ENCODE data around the gene CGREF1. TPM values are rescaled to one million over a fixed set of nuclear protein-coding genes. Genes with fewer than 3 reads are reported as not detected.

Gene CGREF1
- total RNA-seq, 3 donors from 2014 or later: 0.41 to 1.9 (median 1.5) TPM

- ATAC-seq: no peak
- Histone ChIP-seq H3K36me3 (ENCODE audit: low read depth) (no peaks in the 10 kb centered on the region), H3K4me3 (no peak overlapping the region), H3K9me3 (no peaks in the 10 kb centered on the region), H3K4me1 (ENCODE audit: low read depth) (peaks cover 15% of the 10 kb centered on the region)
- TF ChIP-seq, protein P1, sequence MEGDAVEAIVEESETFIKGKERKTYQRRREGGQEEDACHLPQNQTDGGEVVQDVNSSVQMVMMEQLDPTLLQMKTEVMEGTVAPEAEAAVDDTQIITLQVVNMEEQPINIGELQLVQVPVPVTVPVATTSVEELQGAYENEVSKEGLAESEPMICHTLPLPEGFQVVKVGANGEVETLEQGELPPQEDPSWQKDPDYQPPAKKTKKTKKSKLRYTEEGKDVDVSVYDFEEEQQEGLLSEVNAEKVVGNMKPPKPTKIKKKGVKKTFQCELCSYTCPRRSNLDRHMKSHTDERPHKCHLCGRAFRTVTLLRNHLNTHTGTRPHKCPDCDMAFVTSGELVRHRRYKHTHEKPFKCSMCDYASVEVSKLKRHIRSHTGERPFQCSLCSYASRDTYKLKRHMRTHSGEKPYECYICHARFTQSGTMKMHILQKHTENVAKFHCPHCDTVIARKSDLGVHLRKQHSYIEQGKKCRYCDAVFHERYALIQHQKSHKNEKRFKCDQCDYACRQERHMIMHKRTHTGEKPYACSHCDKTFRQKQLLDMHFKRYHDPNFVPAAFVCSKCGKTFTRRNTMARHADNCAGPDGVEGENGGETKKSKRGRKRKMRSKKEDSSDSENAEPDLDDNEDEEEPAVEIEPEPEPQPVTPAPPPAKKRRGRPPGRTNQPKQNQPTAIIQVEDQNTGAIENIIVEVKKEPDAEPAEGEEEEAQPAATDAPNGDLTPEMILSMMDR (IDR thresholded peaks at IDR 0.05): no peak
- intact Hi-C loops (cut with DNase I, micrococcal nuclease): no loop called here
- peak in 1 of 3 donors; percentile 17 for DNase-seq
Observed at GRCh38 chr2:27053321-27053720, 65.6 kb downstream of the CGREF1 start.

DNA sequence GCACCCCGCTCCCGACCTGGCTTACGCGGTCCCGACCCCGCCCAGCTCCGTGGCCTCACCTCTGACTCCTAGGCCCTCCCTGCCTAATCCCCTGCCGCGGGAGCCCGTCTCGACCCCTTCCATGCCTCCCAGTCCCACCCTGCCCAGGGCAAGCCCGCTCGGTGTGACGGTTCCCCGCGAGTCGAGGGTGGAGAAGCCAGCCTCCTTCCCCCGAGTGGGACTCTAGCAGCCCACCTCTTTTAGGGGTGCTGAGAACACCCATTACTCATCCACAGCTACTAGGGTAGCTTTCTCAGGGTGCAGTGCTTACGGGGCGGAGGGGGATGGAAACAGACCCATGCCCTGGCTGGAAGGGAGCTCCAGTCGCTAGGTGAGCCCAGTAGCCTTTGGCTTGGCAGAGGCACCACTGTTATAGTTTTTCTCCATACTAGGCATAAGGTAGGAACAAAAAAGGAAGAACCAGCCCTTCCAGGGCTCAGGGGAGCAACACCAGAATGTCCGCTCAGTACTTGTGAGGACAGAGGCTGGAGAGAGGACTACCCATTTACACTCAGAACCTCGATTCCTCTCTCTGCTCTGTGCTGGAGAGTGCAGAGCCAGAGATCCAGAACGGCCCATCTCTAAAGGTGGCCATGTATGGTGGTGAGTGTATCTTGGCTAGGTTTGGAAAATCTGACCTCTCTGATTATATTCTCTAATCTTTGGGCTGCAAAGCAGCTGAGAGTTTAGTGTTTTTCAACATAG lies 66.9 kb downstream of the CGREF1 start:
- no peaks in the 10 kb centered on the region for H3K9me3 ChIP-seq
- no peaks in the 10 kb centered on the region for H3K36me3 ChIP-seq (ENCODE audit: low read depth)
- no peak for ATAC-seq
- intact Hi-C loops (cut with DNase I, micrococcal nuclease): no loop called here
- peak in 2 of 3 donors; percentile 24 to 80 for DNase-seq
- peak overlapping the region; percentile 86 for H3K4me3 ChIP-seq
- TF ChIP-seq, protein P1 (IDR thresholded peaks at IDR 0.05): no peak
- H3K4me1 ChIP-seq (ENCODE audit: low read depth): peaks cover 15% of the 10 kb centered on the region

GRCh38 chr2:27050996-27051901 lies 67.7 kb downstream of the CGREF1 start, which contains the start of gene AGBL5:
TSS of gene AGBL5 (plus strand) at chr2:27051668. CDS start at chr2:27052959, 1,291 bp downstream.
- Histone ChIP-seq H3K9me3 (no peaks in the 10 kb centered on the region), H3K4me1 (ENCODE audit: low read depth) (peaks cover 15% of the 10 kb centered on the region), H3K4me3 (peak within 1 kb of the TSS; percentile 86), H3K36me3 (ENCODE audit: low read depth) (no peaks in the 10 kb centered on the region)
- intact Hi-C loops (cut with DNase I, micrococcal nuclease): no loop called here
- peak; percentile 97 to 98 (median 98) for DNase-seq
- TF ChIP-seq, protein P1 (IDR thresholded peaks at IDR 0.05): no peak
- ATAC-seq: peak; percentile 83

Other genes with a start within 250 kb of the CGREF1 start
- 10 to 100 TPM; 23.9 to 36.1 (median 35.6) TPM for gene MAPRE3, start 148.5 kb downstream of the CGREF1 start, total RNA-seq
- gene TMEM214, start 86.2 kb downstream of the CGREF1 start, total RNA-seq: 10 to 100 TPM; 78.9 to 93.3 (median 80.1) TPM
- gene AGBL5, start 67.5 kb downstream of the CGREF1 start, total RNA-seq: 10 to 100 TPM; 16.7 to 20.0 (median 19.2) TPM
- 100 to 1,000 TPM; 245 to 280 (median 254) TPM for gene OST4, start 47.5 kb downstream of the CGREF1 start, total RNA-seq
- gene EMILIN1, start 40.5 kb downstream of the CGREF1 start, total RNA-seq: 100 to 1,000 TPM in 1 of 3 donors, 10 to 100 TPM in 2; 12.1 to 256 (median 42.3) TPM
- 10 to 100 TPM in 1 of 3 donors, 1 to 10 TPM in 2; 6.3 to 14.7 (median 8.1) TPM for gene KHK, start 32.4 kb downstream of the CGREF1 start, total RNA-seq
- under 1 TPM in 2 of 3 donors, not detected in 1; 0.19 to 0.22 TPM for gene ABHD1, start 4.7 kb upstream of the CGREF1 start, total RNA-seq
- gene PREB, start 15.5 kb upstream of the CGREF1 start, total RNA-seq: 10 to 100 TPM; 32.8 to 47.0 (median 45.0) TPM
- gene PRR30, start 20.3 kb upstream of the CGREF1 start, total RNA-seq: not detected
- under 1 TPM in 2 of 3 donors, not detected in 1; 0.05 to 0.23 TPM for gene TCF23, start 29.9 kb upstream of the CGREF1 start, total RNA-seq
- 10 to 100 TPM; 82.0 to 88.8 (median 85.2) TPM for gene ATRAID, start 92.9 kb upstream of the CGREF1 start, total RNA-seq
- gene SLC5A6, start 93.1 kb upstream of the CGREF1 start, total RNA-seq: 10 to 100 TPM; 27.7 to 34.8 (median 30.0) TPM
- gene CAD, start 98.2 kb upstream of the CGREF1 start, total RNA-seq: 10 to 100 TPM; 22.7 to 29.8 (median 24.7) TPM
- gene SLC30A3, start 143.9 kb upstream of the CGREF1 start, total RNA-seq: under 1 TPM in 1 of 3 donors, not detected in 2; 0.12 TPM
- gene DNAJC5G, start 156.3 kb upstream of the CGREF1 start, total RNA-seq: under 1 TPM in 1 of 3 donors, not detected in 2; 0.47 TPM
- gene TRIM54, start 163.3 kb upstream of the CGREF1 start, total RNA-seq: under 1 TPM in 1 of 3 donors, not detected in 2; 0.43 TPM
- gene UCN, start 189.3 kb upstream of the CGREF1 start, total RNA-seq: 1 to 10 TPM in 1 of 3 donors, under 1 TPM in 2; 0.52 to 1.2 (median 0.92) TPM
- gene MPV17, start 204.0 kb upstream of the CGREF1 start, total RNA-seq: 10 to 100 TPM; 39.5 to 49.0 (median 41.9) TPM
- gene GTF3C2, start 237.6 kb upstream of the CGREF1 start, total RNA-seq: 10 to 100 TPM; 53.7 to 83.5 (median 56.9) TPM